NT2/D1 (cell line): ENCODE data around the gene CDK16.

Source experiments
- SUZ12 ChIP-seq: IDR thresholded peaks from 2 replicates; pipeline ENCODE4 v1.6.1; 2011; ENCODE audit not compliant: insufficient read length, insufficient read depth; ENCODE audit errors: extremely low read depth
- YY1 ChIP-seq: IDR thresholded peaks from 2 replicates; pipeline ENCODE4 v1.6.1; 2011; ENCODE audit not compliant: insufficient read length, insufficient read depth

DNA sequence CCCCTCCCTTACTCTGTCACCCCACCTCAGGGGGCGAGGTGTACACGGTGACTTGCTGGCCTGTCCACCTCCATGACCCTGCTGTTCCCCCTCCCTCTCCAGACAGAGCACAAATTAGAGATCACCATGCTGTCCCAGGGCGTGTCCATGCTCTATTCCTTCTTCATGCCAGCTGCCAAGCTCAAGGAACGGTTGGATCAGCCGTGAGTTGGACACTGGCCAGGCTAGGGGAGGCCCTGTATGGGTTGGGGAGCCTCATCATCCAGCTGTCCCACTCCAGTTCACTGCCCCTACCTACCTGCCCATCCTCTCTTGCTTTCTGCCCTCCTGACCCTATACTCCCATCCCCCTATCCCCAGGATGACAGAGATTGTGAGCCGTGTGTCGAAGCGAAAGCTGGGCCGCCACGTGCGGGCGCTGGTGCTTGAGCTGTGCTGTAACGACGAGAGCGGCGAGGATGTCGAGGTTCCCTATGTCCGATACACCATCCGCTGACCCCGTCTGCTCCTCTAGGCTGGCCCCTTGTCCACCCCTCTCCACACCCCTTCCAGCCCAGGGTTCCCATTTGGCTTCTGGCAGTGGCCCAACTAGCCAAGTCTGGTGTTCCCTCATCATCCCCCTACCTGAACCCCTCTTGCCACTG is 3.9 kb upstream of the CDK16 start:
- TF ChIP-seq SUZ12 (no peak), YY1 (no peak)
